ENCODE data around the gene FAM168A. TPM values are rescaled to one million over a fixed set of nuclear protein-coding genes. Genes with fewer than 3 reads are reported as not detected.

The FAM168A gene
- total RNA-seq, 1 experiment from 2014 or later = 25.9 TPM

DNA sequence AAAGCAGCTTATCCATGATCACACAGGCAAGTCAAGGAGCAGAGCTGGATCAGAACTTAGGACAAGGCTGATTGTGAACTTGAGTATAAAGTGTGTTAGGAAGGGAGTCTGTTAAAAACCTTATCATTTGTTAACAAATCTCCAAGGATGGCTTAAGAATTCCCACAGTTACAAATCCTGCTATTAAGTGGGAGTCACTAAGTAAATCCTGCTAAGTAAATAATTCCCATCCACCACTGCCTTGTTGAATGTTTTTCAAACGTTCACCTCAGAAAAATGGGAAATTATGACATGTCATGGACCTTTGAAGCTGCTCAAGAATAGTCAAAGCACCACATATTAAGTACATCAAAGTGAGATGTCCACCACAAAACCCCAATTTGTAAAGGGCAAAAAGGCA lies 88.7 kb downstream of the FAM168A start (continued):
- TF ChIP-seq, protein P1, sequence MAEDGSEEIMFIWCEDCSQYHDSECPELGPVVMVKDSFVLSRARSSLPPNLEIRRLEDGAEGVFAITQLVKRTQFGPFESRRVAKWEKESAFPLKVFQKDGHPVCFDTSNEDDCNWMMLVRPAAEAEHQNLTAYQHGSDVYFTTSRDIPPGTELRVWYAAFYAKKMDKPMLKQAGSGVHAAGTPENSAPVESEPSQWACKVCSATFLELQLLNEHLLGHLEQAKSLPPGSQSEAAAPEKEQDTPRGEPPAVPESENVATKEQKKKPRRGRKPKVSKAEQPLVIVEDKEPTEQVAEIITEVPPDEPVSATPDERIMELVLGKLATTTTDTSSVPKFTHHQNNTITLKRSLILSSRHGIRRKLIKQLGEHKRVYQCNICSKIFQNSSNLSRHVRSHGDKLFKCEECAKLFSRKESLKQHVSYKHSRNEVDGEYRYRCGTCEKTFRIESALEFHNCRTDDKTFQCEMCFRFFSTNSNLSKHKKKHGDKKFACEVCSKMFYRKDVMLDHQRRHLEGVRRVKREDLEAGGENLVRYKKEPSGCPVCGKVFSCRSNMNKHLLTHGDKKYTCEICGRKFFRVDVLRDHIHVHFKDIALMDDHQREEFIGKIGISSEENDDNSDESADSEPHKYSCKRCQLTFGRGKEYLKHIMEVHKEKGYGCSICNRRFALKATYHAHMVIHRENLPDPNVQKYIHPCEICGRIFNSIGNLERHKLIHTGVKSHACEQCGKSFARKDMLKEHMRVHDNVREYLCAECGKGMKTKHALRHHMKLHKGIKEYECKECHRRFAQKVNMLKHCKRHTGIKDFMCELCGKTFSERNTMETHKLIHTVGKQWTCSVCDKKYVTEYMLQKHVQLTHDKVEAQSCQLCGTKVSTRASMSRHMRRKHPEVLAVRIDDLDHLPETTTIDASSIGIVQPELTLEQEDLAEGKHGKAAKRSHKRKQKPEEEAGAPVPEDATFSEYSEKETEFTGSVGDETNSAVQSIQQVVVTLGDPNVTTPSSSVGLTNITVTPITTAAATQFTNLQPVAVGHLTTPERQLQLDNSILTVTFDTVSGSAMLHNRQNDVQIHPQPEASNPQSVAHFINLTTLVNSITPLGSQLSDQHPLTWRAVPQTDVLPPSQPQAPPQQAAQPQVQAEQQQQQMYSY (CRISPR knock-in tag; IDR thresholded peaks at IDR 0.05) = no peak
- no peak for TF ChIP-seq FOXP1 (CRISPR knock-in tag; IDR thresholded peaks at IDR 0.05; ENCODE audit: borderline replicate concordance)
- TF ChIP-seq SP1 (CRISPR knock-in tag; conservative IDR thresholded peaks at IDR 0.05) = no peak
- TF ChIP-seq ELF4 (CRISPR knock-in tag; IDR thresholded peaks at IDR 0.05; ENCODE audit: low read depth) = no peak
- TF ChIP-seq, protein P2, sequence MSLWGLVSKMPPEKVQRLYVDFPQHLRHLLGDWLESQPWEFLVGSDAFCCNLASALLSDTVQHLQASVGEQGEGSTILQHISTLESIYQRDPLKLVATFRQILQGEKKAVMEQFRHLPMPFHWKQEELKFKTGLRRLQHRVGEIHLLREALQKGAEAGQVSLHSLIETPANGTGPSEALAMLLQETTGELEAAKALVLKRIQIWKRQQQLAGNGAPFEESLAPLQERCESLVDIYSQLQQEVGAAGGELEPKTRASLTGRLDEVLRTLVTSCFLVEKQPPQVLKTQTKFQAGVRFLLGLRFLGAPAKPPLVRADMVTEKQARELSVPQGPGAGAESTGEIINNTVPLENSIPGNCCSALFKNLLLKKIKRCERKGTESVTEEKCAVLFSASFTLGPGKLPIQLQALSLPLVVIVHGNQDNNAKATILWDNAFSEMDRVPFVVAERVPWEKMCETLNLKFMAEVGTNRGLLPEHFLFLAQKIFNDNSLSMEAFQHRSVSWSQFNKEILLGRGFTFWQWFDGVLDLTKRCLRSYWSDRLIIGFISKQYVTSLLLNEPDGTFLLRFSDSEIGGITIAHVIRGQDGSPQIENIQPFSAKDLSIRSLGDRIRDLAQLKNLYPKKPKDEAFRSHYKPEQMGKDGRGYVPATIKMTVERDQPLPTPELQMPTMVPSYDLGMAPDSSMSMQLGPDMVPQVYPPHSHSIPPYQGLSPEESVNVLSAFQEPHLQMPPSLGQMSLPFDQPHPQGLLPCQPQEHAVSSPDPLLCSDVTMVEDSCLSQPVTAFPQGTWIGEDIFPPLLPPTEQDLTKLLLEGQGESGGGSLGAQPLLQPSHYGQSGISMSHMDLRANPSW (CRISPR knock-in tag; conservative IDR thresholded peaks at IDR 0.05; ENCODE audit: low read depth) = no peak
- TF ChIP-seq, protein P3, sequence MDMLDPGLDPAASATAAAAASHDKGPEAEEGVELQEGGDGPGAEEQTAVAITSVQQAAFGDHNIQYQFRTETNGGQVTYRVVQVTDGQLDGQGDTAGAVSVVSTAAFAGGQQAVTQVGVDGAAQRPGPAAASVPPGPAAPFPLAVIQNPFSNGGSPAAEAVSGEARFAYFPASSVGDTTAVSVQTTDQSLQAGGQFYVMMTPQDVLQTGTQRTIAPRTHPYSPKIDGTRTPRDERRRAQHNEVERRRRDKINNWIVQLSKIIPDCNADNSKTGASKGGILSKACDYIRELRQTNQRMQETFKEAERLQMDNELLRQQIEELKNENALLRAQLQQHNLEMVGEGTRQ (CRISPR knock-in tag; IDR thresholded peaks at IDR 0.05) = no peak
- TF ChIP-seq, protein P4, sequence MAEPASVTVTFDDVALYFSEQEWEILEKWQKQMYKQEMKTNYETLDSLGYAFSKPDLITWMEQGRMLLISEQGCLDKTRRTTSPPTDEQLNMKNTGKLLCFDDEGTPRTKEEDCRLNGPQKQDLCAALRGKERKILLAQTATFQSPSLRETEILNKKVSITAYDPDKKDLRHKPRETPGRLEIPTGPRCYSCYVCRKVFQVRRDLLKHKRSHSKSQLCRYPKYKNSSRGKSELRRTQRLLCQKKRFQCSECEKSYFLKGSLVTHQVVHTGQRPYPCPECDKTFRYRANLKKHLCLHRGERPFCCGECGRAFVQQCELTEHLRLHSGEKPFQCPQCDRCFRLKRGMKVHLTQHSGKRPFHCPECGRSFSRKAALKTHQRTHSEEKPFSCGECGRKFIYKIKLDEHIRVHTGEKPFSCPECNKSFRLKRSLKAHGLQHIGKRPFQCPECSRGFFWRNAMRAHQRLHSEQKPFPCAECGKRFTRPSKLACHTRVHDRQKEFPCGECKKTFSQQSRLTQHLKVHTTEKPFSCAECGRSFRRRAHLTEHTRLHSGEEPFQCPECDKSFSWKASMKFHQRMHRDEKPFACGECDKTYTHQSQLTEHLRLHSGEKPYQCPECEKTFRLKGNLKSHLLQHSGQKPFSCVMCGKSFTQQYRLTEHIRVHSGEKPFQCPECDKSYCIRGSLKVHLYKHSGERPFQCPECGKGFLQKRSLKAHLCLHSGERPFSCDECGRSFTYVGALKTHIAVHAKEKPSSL (CRISPR knock-in tag; conservative IDR thresholded peaks at IDR 0.05) = no peak
- TF ChIP-seq, protein P5, sequence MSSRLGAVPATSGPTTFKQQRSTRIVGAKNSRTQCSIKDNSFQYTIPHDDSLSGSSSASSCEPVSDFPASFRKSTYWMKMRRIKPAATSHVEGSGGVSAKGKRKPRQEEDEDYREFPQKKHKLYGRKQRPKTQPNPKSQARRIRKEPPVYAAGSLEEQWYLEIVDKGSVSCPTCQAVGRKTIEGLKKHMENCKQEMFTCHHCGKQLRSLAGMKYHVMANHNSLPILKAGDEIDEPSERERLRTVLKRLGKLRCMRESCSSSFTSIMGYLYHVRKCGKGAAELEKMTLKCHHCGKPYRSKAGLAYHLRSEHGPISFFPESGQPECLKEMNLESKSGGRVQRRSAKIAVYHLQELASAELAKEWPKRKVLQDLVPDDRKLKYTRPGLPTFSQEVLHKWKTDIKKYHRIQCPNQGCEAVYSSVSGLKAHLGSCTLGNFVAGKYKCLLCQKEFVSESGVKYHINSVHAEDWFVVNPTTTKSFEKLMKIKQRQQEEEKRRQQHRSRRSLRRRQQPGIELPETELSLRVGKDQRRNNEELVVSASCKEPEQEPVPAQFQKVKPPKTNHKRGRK (CRISPR knock-in tag; IDR thresholded peaks at IDR 0.05; ENCODE audit: borderline replicate concordance) = no peak
- no peak for TF ChIP-seq ESRRA (CRISPR knock-in tag; IDR thresholded peaks at IDR 0.05; ENCODE audit: borderline replicate concordance)
- no peak for TF ChIP-seq GABPB1 (CRISPR knock-in tag; IDR thresholded peaks at IDR 0.05)

DNA sequence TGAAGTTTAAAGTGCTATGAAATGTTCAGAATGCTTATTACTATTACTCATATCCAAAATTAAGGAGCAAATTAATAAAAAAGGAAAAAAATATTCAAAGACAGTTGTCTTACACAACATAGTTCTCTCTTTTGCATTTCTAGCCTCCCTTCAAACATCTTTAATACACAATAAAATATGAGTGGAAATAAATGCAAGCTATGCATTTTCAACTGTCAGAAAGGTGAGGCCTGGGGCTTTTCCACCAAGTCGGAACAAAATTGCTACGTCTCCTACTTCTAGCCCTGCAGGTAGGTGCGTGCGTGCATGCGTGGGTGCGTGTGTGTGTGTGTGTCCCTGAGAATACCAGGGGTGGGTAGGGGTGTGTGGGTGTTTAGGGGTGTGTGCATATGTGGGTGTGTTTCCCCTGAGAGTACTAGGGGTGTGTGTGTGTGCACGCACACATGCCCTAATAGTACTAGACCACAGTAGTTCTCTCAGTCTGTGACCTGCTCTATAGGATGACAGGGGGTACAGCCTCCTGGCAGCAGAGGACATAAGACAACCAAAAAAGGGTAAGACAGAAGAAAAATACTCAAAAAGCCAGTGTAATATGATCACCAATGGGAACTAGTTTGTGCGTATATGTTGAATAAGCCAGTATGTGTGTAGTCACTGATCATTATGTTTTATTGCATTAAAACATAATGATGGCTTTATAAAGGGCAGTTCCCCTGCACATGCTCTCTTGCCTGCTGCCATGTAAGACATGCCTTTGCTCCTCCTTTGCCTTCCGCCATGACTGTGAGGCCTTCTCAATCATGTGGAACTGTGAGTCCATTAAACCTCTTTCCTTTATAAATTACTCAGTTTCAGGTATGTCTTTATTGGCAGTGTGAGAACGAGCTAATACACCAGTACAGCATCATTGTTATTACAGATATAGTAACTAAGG lies 89.4 kb downstream of the FAM168A start:
- TF ChIP-seq, protein P6, sequence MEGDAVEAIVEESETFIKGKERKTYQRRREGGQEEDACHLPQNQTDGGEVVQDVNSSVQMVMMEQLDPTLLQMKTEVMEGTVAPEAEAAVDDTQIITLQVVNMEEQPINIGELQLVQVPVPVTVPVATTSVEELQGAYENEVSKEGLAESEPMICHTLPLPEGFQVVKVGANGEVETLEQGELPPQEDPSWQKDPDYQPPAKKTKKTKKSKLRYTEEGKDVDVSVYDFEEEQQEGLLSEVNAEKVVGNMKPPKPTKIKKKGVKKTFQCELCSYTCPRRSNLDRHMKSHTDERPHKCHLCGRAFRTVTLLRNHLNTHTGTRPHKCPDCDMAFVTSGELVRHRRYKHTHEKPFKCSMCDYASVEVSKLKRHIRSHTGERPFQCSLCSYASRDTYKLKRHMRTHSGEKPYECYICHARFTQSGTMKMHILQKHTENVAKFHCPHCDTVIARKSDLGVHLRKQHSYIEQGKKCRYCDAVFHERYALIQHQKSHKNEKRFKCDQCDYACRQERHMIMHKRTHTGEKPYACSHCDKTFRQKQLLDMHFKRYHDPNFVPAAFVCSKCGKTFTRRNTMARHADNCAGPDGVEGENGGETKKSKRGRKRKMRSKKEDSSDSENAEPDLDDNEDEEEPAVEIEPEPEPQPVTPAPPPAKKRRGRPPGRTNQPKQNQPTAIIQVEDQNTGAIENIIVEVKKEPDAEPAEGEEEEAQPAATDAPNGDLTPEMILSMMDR (IDR thresholded peaks at IDR 0.05) = no peak
- TF ChIP-seq MXD4 (CRISPR knock-in tag; IDR thresholded peaks at IDR 0.05; ENCODE audit: borderline replicate concordance) = no peak
- CTCF ChIA-PET = no interaction called here
- Mint-ChIP-seq H3K27ac (no peak overlapping the region), H3K27me3 (ENCODE audit: low read depth) (no peaks in the 10 kb centered on the region), H3K9me3 (peaks cover 26% of the 10 kb centered on the region), H3K4me1 (no peaks in the 10 kb centered on the region), H3K4me3 (no peak overlapping the region), H3K36me3 (peaks cover 15% of the 10 kb centered on the region)
- no peak for ATAC-seq
- DNase-seq (ENCODE audit: low spot score) = no peak
- POLR2A ChIA-PET = no interaction called here
